ENCODE measurements around the gene HUNK. TPM values are rescaled to one million over a fixed set of nuclear protein-coding genes. Genes with fewer than 3 reads are reported as not detected.
A peak's percentile ranks its signal among the peaks of the same experiment; 100 is the strongest.

The HUNK gene
- total and polyA plus RNA-seq, 2 experiments from 2014 or later, result 1.6 to 5.1 TPM

GRCh38 chr21:31894457-31894856 lies 21.6 kb downstream of the HUNK start (continued):
- TF ChIP-seq EZH2phosphoT487 (IDR thresholded peaks at IDR 0.05; ENCODE audit: unreplicated experiment) (no peak), CTCF (conservative IDR thresholded peaks at IDR 0.05; ENCODE audit: low read depth in 2 of 2) (no peak), EZH2 (IDR thresholded peaks at IDR 0.05; ENCODE audit: low read depth, unreplicated experiment) (no peak), REST (IDR thresholded peaks at IDR 0.05; ENCODE audit: unreplicated experiment) (no peak), STAT1 (IDR thresholded peaks at IDR 0.05; ENCODE audit: unreplicated experiment) (no peak), ZNF331 (CRISPR knock-in tag; IDR thresholded peaks at IDR 0.05; ENCODE audit: low read depth) (no peak), ETS1 (IDR thresholded peaks at IDR 0.05) (no peak), JUNB (IDR thresholded peaks at IDR 0.05; ENCODE audit: unreplicated experiment) (no peak), ZNF114 (CRISPR knock-in tag; IDR thresholded peaks at IDR 0.05) (no peak), CREB1 (CRISPR knock-in tag; IDR thresholded peaks at IDR 0.05; ENCODE audit: low read depth) (no peak), POLR2AphosphoS5 (IDR thresholded peaks at IDR 0.05; ENCODE audit: low read depth) (no peak)

GRCh38 chr21:31895077-31895835 lies 22.4 kb downstream of the HUNK start:
- Mint-ChIP-seq H3K27ac (peak overlapping the region; percentile 73; the same call in 1 of the 2 replicates), H3K4me1 (peaks cover 38% of the 10 kb centered on the region), H3K36me3 (ENCODE audit: low read depth) (no peaks in the 10 kb centered on the region; the same call in 2 of the 3 replicates), H3K4me3 (no peak overlapping the region; the same call in 2 of the 3 replicates), H3K9me3 (no peaks in the 10 kb centered on the region), H3K27me3 (ENCODE audit: insufficient read depth, low read depth, poor library complexity) (peaks cover 10% of the 10 kb centered on the region)
- peak; percentile 64 for ATAC-seq
- Histone ChIP-seq H3K9me2 (ENCODE audit: insufficient read depth) (peaks cover 4% of the 10 kb centered on the region; the same call in 1 of the 2 replicates), H3K36me3 (ENCODE audit: insufficient read depth) (no peaks in the 10 kb centered on the region), H3K79me2 (replicated peaks; ENCODE audit: insufficient read depth) (peaks cover 21% of the 10 kb centered on the region), H3K4me1 (ENCODE audit: insufficient read depth) (peaks cover 46% of the 10 kb centered on the region), H3K4me3 (no peak overlapping the region), H3K27ac (ENCODE audit: low read depth) (no peak overlapping the region; the same call in 1 of the 2 replicates), H2AFZ (no peak overlapping the region), H3K27me3 (ENCODE audit: insufficient read depth) (no peaks in the 10 kb centered on the region), H3K4me2 (peak overlapping the region; percentile 15; the same call in 1 of the 2 replicates), H3F3A (replicated peaks; ENCODE audit: low read depth) (0 out of 2 replicates have a peak, but pooled peaks cover 6% of the 10 kb centered on the region), H4K20me1 (replicated peaks; ENCODE audit: insufficient read depth) (no peaks in the 10 kb centered on the region)
- TF ChIP-seq CREB1 (CRISPR knock-in tag; IDR thresholded peaks at IDR 0.05; ENCODE audit: low read depth) (no peak), ZNF114 (CRISPR knock-in tag; IDR thresholded peaks at IDR 0.05) (no peak), ZNF331 (CRISPR knock-in tag; IDR thresholded peaks at IDR 0.05; ENCODE audit: low read depth) (no peak)
- DNase-seq (ENCODE audit: low spot score), result no peak
